ENCODE measurements around the gene RTN4RL1.
"Not testable (repeated sequence)": the region's sequence is repeated elsewhere in the genome, so short reads cannot be mapped to it uniquely, and the experiment has no call there.

The RTN4RL1 gene

DNA sequence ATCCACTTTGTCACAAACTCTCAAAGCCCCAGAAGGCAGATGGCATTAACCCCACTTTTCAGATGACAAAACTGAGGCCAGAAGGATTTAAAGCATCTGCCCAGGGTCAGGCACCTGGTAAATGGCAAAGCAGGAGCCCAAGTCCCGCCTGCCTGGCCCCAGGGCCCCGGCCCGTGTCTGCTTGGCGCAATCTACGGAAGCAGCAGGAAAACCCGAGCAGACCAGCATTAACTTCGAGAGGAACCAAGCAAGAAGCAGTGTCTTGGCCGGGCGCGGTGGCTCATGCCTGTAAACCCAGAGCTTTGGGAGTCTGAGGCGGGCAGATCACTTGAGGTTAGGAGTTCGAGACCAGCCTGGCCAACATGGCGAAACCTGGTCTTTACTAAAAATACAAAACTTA lies 21.6 kb downstream of the RTN4RL1 start:
- DNase-seq (ENCODE audit: low spot score), result no peak
- no peak for FAIRE-seq

DNA sequence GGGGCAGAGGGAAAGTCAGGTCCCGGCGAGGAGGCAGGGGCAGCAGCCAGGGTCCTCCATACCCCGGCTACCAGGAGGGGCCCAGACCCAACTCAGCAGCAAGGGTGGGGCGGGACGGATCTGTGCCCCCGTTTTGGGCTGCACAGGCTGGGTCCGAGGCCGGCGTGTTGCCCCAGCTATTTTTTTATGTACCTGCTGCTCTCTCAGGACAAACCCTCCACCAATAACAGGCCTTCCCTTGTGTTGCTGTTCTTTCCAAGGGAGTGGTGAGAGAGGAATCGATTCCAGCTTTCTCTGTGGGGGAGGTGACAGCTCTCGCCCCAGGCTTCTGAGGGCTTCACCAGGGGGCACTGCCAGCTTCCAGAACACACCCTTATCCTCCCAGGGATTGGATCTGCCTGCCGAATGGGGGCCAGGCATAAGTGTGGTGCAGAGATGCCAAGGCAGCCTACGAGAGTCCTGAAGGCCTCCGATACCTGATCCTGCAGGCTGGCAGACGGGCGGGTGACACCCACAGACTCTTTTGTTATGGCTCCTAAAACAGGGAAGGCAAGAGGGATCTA lies 22.3 kb downstream of the RTN4RL1 start:
- no peak for DNase-seq (ENCODE audit: low spot score)
- FAIRE-seq, result no peak

DNA sequence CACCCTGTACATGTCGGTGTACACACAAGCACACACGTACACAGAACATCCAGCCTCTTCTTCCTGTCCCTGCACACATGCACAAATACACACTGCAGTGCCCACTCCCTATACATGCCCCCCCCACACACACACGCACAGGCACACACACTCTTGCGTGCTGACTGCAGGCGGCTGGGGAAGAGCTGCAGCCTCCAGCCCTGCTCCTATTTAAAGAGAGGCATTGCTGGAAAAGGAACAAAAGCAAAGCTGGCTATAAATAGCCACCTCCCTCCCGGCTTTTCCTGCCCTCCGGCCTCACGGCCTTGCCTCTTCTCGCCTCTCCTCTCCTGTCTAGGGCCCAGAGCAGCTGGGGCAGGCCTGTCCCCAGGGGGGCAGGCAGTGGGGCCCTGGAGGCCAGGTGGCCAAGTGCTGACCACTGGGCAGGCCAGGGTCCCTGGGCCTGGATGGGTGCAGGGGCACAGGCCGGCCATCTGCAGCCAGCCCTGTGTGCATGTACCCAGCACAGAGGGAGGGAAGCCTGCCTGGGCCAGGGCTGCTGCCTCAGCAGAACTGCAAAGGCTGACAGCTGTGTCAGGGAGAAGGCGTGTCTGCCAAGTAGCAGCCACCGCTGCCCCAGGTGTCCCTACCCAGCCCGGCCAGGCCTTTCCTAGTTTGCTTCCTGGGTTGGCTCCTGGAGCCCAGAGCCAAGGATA lies 25.4 kb downstream of the RTN4RL1 start:
- FAIRE-seq, result no peak
- DNase-seq (ENCODE audit: low spot score), result no peak

- FAIRE-seq, result no peak
Measured at GRCh38 chr17:1997927-1998742, 27.0 kb downstream of the RTN4RL1 start.

DNA sequence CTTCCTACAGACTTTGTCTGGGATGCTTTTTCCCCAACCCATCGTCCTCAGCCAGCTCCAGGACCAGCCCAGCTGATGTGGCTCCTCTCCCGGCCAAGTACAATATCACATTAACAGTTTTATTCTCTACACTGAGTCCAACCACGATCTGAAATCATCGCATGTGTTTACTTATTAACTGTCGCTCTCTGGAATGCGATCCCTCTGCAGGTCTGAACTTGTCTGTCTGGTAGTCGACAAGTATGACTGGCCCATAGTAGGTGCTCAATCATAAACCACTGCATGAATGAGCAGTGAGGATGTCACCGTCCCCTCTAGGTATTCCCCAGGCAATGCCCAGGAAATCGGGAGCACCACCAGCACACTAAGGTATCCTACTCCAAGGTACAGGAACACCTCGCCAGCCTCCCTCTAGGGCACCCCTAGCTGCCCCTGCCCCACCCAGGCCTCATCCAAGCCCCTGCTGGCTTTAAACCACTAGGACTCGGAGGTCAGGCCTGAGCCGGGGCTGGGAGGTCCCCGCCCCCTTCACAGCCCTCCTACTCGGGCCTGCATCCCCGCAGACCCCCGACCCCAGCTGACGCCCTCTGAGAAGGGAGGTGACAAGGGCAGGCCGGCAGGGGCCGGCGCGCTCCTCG lies 27.7 kb downstream of the RTN4RL1 start:
- DNase-seq (ENCODE audit: low spot score) (no peak), FAIRE-seq (no peak)

More at GRCh38 chr17:1997927-1998742, 27.0 kb downstream of the RTN4RL1 start:
- DNase-seq (ENCODE audit: low spot score), result no peak

GRCh38 chr17:1996800-1997288 lies 28.3 kb downstream of the RTN4RL1 start:
- FAIRE-seq (no peak), DNase-seq (ENCODE audit: low spot score) (no peak)

DNA sequence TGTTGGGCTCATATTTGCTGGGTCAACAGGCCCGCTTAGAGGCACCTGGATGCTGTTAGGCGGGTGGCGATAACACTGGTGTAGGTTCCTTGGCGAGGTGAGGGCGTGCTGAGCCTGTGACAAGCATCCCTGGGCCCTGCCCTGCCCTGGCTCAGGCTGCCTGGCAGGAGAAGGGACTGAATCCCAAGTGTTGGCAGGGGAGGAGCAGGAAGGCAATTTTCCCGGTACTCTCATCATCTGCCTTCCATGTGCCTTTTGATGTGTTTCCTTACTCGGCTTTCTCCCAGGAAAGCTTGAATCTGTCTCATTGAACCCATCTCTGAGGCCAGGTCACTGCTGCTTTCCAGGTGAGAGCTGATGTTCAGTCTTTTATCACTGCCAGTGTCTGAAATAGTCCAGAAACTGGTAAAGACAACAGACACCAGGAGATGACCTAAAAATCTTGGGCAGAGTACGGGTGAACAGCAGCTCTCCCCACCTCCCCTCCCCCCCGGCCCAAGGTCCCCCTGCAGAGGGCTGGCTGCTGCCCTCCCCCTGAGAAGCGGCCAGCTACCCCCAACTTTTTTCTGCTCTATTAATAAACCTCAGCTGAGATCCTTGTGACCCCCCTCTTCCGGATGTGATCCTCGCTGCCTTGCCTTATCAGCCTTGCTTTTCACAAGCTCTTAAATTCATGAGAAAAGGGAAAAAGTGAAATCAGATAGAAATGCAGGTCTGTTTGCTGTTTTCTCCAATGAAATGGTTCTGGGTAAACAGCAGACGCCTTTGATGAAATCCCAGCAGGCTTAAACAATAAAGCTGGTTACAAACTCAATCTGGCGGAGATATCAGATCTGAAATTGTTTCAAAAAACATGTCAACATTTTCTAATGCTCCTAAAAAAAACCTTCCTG lies 29.0 kb downstream of the RTN4RL1 start:
- FAIRE-seq (no peak), DNase-seq (ENCODE audit: low spot score) (no peak)

GRCh38 chr17:1995321-1995892 lies 29.7 kb downstream of the RTN4RL1 start:
- FAIRE-seq (no peak), DNase-seq (ENCODE audit: low spot score) (no peak)

GRCh38 chr17:1994707-1995106 lies 30.4 kb downstream of the RTN4RL1 start:
- FAIRE-seq, result no peak
- DNase-seq (ENCODE audit: low spot score), result no peak

DNA sequence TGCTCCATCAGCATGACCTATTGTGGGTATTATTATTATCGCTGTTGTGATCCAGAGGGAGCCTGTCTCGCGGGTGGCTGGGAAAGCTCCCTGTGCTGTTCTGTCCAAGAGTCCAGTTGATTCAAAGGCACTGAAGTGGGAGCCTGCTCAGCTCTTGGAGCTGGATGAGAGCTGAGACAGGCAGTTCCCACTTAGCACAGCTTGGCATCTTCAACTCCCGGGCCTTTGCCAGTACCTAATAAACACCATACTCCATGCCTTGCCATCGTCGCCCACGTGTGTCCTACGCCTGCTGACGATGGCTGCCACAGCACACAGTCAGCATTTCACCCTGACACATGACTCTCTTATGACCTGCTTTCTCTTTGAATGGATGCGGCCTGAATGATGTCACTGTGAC lies 32.6 kb downstream of the RTN4RL1 start:
- FAIRE-seq, result no peak
- DNase-seq (ENCODE audit: low spot score), result no peak

DNA sequence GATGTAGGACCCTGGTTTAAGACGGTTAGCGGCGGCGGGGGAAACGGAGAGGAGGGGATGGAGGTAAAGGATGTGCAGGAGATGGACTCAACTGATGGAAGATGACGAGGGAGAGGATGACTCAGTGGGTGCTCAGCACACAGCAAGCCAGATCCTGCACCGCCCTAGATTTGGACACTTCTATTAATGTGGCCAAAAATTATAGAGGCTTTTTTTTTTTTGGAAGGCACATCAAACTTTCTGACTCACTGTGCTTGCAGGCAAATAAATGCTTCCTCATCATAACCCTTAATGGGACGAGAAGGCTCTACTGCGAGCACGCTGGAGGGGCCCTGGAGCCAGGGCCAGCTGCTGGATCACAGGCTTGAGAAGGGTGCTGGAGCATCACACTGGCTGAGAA lies 36.0 kb downstream of the RTN4RL1 start:
- FAIRE-seq, result no peak
- peak; percentile 70 for DNase-seq (ENCODE audit: low spot score)

- DNase-seq (ENCODE audit: low spot score) (no peak), FAIRE-seq (no peak)
Measured at GRCh38 chr17:1986783-1987451, 38.2 kb downstream of the RTN4RL1 start.

DNA sequence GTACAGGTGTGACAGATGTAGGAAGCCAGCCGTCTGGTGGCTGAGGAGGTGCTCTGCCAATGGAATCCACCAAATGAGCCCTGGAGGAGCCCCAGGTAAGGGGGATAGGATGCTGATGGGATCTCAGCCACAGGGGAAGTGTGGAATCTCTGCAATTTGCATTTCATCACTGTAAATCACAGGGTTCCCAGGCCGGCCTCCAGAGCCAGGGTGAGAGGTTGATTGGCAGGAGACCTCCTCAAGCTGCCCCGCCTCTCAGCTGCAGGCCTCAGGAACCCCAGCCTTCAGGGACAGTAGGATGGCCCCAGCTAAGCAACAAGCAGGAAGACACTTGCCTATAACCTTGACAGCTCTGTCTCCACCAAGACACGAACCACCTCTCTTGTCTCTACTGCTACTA lies 39.4 kb downstream of the RTN4RL1 start:
- no peak for DNase-seq (ENCODE audit: low spot score)
- FAIRE-seq, result no peak

DNA sequence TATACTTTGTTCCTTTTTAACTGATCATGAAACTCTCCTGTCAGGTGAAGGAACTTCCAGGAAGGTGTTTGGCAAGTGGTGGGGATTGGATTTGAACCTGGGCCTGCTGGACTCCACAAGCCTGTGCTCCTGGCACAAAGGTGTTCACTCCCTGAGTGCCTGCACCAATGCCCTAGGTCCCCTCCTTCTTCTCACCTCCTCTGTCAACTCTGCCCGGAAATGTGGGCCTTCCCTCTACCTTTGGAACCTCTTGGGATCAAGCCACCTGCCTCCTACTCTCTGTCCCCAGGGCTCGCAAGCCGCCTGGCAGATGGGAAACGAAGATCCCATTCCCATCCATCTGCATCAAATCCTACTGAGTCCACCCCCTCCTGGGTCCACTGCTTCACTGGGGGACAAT lies 40.0 kb downstream of the RTN4RL1 start:
- DNase-seq (ENCODE audit: low spot score) (no peak), FAIRE-seq (no peak)

DNA sequence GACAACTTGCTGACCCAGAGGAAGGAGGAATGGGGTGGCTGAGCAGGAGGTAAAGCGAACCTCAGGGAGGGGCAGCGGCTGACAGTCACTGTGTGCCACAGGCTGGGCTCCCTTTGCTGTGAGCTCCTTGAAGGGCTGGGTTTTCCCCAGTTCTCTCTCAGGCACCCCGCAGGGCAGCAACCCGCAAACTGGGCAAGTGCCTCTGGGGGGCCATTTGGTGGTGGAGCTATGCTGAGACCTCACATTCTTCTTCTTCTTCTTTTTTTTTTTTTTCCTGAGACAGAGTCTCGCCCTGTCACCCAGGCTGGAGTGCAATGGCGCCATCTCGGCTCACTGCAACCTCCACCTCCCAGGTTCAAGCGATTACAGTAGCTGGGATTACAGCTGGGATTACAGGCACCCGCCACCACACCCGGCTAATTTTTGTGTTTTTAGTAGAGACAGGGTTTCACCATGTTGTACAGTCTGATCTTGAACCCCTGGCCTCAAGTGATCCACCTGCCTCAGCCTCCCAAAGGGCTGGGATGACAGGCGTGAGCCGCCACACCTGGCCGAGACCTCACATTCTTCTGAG lies 42.3 kb downstream of the RTN4RL1 start:
- not testable (repeated sequence) for DNase-seq (ENCODE audit: low spot score); FAIRE-seq

DNA sequence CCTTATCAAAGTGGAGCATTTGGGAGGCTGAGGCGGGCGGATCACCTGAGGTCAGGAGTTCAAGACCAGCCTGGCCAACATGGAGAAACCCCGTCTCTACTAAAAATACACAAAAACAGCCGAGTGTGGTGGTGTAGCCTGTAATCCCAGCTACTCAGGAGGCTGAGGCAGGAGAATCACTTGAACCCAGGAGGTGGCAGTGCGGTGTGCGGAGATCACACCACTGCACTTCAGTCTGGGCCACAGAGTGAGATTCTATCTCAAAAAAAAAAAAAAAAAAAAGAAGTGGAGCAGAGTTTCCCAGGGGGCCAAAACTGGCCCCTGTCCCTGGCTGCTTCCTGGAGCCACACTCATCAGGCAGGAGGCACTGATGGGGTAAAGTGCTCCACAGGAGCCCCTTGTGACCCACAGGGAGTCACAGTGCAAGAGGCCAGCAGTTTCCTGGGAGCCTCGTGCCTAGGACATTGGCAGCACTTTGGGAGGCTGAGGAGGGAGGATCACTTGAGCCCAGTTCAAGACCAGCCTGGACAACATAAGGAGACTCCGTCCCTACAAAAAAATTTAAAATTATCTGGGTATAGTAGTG lies 44.4 kb downstream of the RTN4RL1 start:
- no peak for FAIRE-seq
- no peak for DNase-seq (ENCODE audit: low spot score)

DNA sequence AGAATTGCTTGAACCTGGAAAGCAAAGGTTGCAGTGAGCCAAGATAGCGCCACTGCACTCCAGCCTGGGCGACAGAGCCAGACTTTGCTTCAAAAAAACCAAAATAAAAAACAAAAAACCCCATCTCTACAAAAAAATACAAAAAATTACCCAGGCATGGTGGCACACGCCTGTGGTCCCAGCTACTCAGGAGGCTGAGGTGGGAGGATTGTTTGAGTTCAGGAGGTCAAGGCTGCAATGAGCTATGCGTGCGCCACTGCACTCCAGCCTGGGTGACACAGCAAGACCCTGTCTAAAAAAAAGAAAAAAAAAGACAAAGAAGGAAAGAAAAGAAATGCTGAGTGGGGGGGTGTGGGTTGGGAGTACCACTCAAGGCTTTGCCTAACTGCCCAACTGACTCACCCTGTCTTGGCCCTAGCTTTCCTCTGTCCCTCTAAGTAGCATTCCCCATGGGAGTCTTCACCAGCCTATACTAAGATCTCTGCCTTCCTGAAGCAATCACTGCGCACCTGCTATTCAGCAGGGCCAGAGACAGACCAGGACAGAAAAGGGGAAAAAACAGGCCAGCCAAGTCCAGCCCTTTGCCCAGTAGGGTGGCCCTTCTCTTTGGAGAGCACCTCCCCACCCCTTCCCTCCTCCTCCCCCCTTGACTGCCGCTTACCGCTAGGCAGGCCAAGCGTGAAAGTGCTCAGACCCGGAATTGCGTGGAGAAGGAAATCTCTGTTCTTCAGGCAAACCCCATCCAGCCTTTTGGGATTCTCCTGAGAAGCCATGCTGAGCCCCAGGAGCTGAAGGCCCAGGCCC lies 45.8 kb downstream of the RTN4RL1 start:
- DNase-seq (ENCODE audit: low spot score) (no peak), FAIRE-seq (no peak)

GRCh38 chr17:1978396-1978949 lies 46.7 kb downstream of the RTN4RL1 start:
- no peak for FAIRE-seq

More at GRCh38 chr17:1978396-1978949, 46.7 kb downstream of the RTN4RL1 start:
- DNase-seq (ENCODE audit: low spot score), result no peak
